HepG2 (cell line): Measurements from ENCODE around the gene PKNOX2. TPM values are rescaled to one million over a fixed set of nuclear protein-coding genes. Genes with fewer than 3 reads are reported as not detected.

ENCODE experiments used
- ATAC-seq: fragments of 200-7000 bp; cut with Tn5 transposase; 3 replicates; pipeline ENCODE4 v1.9.1; 2020; ENCODE audit warnings: mild to moderate bottlenecking, moderate library complexity
- BruUV-seq: library from RNA; stranded (reverse); fragments of 400-500 nt; replicated peaks from 2 replicates; lab custom pipeline; 2021; lab: Mats Ljungman, UMichigan
- CTCF ChIA-PET: fragments of 300-600 bp; formaldehyde crosslinking; extraction: SDS; loops from one replicate; lab custom pipeline; 2021; ENCODE audit warnings: low total read pairs, inconsistent platforms, low intra/inter-chr PET ratio; lab: Yijun Ruan, JAX
- POLR2A ChIA-PET: fragments of 350-600 bp; sonication (Branson Sonifier 250); formaldehyde crosslinking; loops from one replicate; lab custom pipeline; 2020; ENCODE audit warnings: antibody characterized with exemption, inconsistent platforms; lab: Yijun Ruan, JAX
- DNase-seq: peaks from one replicate; pipeline ENCODE4 v3.0.0-alpha.2; 2015; ENCODE audit warnings: low spot score
- FAIRE-seq: peaks from 3 replicates; lab custom pipeline; 2011; peaks lifted over from hg19 to GRCh38; lab: Jason Lieb, UNC
- H2AFZ ChIP-seq: one replicate; pipeline ENCODE4 v1.6.1; 2011; ENCODE audit warnings: low read length, inconsistent platforms
- H3K27ac ChIP-seq: fragments of 300-600 bp; 3 replicates; pipeline ENCODE4 v1.8.0; 2011; ENCODE audit warnings: mixed run types, mild to moderate bottlenecking, mixed read lengths, low read length, inconsistent platforms; ENCODE audit not compliant: insufficient read depth; ENCODE audit errors: extremely low read length
- H3K27me3 ChIP-seq, 2 experiments: fragments of 200-600 bp in 1 of 2; 2 replicates in 1 of 2; 3 replicates in 1 of 2; pipeline versions ENCODE4 v1.6.0 to v1.8.0; 2011; ENCODE audit warnings: low read length in 2 of 2, mild to moderate bottlenecking in 2 of 2, moderate library complexity in 2 of 2, inconsistent platforms in 1 of 2; ENCODE audit not compliant: insufficient read depth in 2 of 2, control insufficient read depth in 1 of 2
- H3K36me3 ChIP-seq, 2 experiments: fragments of 200-600 bp in 1 of 2; replicated peaks in 1 of 2; 2 replicates in 1 of 2; 3 replicates in 1 of 2; pipeline versions ENCODE4 v1.5.1 to v1.8.0; 2011; ENCODE audit warnings: low read length in 2 of 2, inconsistent platforms in 1 of 2; ENCODE audit not compliant: insufficient read depth in 2 of 2, control insufficient read depth in 1 of 2
- H3K4me1 ChIP-seq: 2 replicates; pipeline ENCODE4 v1.5.1; 2012; ENCODE audit warnings: low read length, inconsistent platforms; ENCODE audit not compliant: insufficient read depth
- H3K4me2 ChIP-seq: 2 replicates; pipeline ENCODE4 v1.6.0; 2011; ENCODE audit warnings: low read depth, low read length, inconsistent platforms
- H3K4me3 ChIP-seq, 3 experiments: fragments of 200-600 bp in 1 of 3; sonication (generic), shearing (Covaris generic) in 1 of 3; replicated peaks in 1 of 3; 2 replicates each; pipeline ENCODE4 v1.5.1; 2011 to 2016; ENCODE audit warnings: low read length in 3 of 3, inconsistent platforms in 2 of 3, low read depth in 2 of 3, mild to moderate bottlenecking in 2 of 3, control low read depth in 1 of 3, mixed read lengths in 1 of 3; ENCODE audit not compliant: insufficient read depth in 1 of 3
- H3K79me2 ChIP-seq: one replicate; pipeline ENCODE4 v1.6.1; 2011; ENCODE audit warnings: low read length, inconsistent platforms; ENCODE audit not compliant: insufficient read depth
- H3K9ac ChIP-seq: 2 replicates; pipeline ENCODE4 v1.6.0; 2011; ENCODE audit warnings: mild to moderate bottlenecking, low read depth, low read length, inconsistent platforms; ENCODE audit not compliant: insufficient read depth
- H3K9me3 ChIP-seq: 2 replicates; pipeline ENCODE4 v1.5.1; 2012; ENCODE audit warnings: mild to moderate bottlenecking, low read length
- H4K20me1 ChIP-seq: 2 replicates; pipeline ENCODE4 v1.6.0; 2011; ENCODE audit warnings: inconsistent platforms, mild to moderate bottlenecking, low read length, moderate library complexity; ENCODE audit not compliant: insufficient read depth
- ARNT2 ChIP-seq: sonication (generic); formaldehyde crosslinking; IDR thresholded peaks from 2 replicates; pipeline ENCODE4 v1.8.0; 2022; ENCODE audit warnings: mild to moderate bottlenecking, low read depth, missing genetic modification reagents, moderate library complexity
- ATF4 ChIP-seq, 2 experiments: fragments of 450-650 bp in 1 of 2; sonication (generic) in 1 of 2; formaldehyde crosslinking; IDR thresholded peaks; 2 replicates each; pipeline versions ENCODE4 v1.5.0 to v1.8.0; 2020 to 2022; ENCODE audit warnings: mild to moderate bottlenecking in 1 of 2, missing genetic modification reagents in 1 of 2
- HNF1B ChIP-seq: sonication (generic); formaldehyde crosslinking; IDR thresholded peaks from 2 replicates; pipeline ENCODE4 v1.5.1; 2020; ENCODE audit warnings: mild to moderate bottlenecking, moderate library complexity, missing genetic modification reagents
- MLX ChIP-seq: IDR thresholded peaks from 2 replicates; pipeline ENCODE4 v1.6.1; 2016
- NR2F1 ChIP-seq, 2 experiments: fragments of 450-650 bp in 1 of 2; formaldehyde crosslinking in 1 of 2; IDR thresholded peaks; 2 replicates each; pipeline versions ENCODE4 v1.5.0 to v1.6.1; 2016 to 2020; ENCODE audit warnings: mild to moderate bottlenecking in 1 of 2, missing compliant biosample characterization in 1 of 2, missing genetic modification reagents in 1 of 2, moderate library complexity in 1 of 2
- SIX4 ChIP-seq: sonication (generic); formaldehyde crosslinking; IDR thresholded peaks from 2 replicates; pipeline ENCODE4 v1.4.0; 2020; ENCODE audit warnings: missing genetic modification reagents
- SMAD1 ChIP-seq: sonication (generic); formaldehyde crosslinking; IDR thresholded peaks from 2 replicates; pipeline ENCODE4 v1.4.0; 2020; ENCODE audit warnings: missing genetic modification reagents, low read depth, mild to moderate bottlenecking, borderline replicate concordance
- SMARCC2 ChIP-seq: fragments of 450-650 bp; IDR thresholded peaks from 2 replicates; pipeline ENCODE4 v1.6.1; 2017; ENCODE audit warnings: antibody characterized with exemption, mild to moderate bottlenecking
- ZFP1 ChIP-seq: IDR thresholded peaks from 2 replicates; pipeline ENCODE4 v1.6.1; 2016
- ZNF138 ChIP-seq: sonication (generic); formaldehyde crosslinking; IDR thresholded peaks from 2 replicates; pipeline ENCODE4 v1.5.0; 2020; ENCODE audit warnings: mild to moderate bottlenecking, low read depth, missing genetic modification reagents
- ZNF713 ChIP-seq: sonication (generic); formaldehyde crosslinking; IDR thresholded peaks from 2 replicates; pipeline ENCODE4 v1.4.0; 2020; ENCODE audit warnings: mild to moderate bottlenecking, missing genetic modification reagents
- ZNF773 ChIP-seq: sonication (generic); formaldehyde crosslinking; IDR thresholded peaks from 2 replicates; pipeline ENCODE4 v1.4.0; 2020; ENCODE audit warnings: missing genetic modification reagents, borderline replicate concordance
- WGBS: methylation state at CpG from one replicate; pipeline ENCODE4 v1.1.6; 2017; ENCODE audit warnings: low lambda C conversion rate; 5-methylcytosine and 5-hydroxymethylcytosine counted together
- in situ Hi-C: cut with HindIII; loops from 2 replicates; pipeline ENCODE4 v1.10.0; 2017; ENCODE audit warnings: low pct_unique_long_range_greater_than_20kb; ENCODE audit not compliant: extremely low pct_ligation_motif_present
- intact Hi-C: fragments of 100-400 bp; cut with micrococcal nuclease; formaldehyde crosslinking; loops from one replicate; pipeline ENCODE4 v1.10.0; 2022; ENCODE audit not compliant: unreplicated experiment
- polyA plus RNA-seq, 8 experiments: library from polyadenylated mRNA; depleted of rRNA in 3 of 8; stranded (reverse) in 7 of 8; unstranded in 1 of 8; fragments of >200 nt; fragmentation: Illumina TruSeq in 4 of 8; extraction: Trizol in 4 of 8; gene quantifications; 2 replicates each; pipeline versions ENCODE4 v1.2.1 to v1.2.3, GENCODE V29; 2011 to 2016; ENCODE audit warnings: low read depth in 4 of 8, missing spikeins in 1 of 8, mixed read lengths in 1 of 8; ENCODE audit not compliant: insufficient read depth in 1 of 8
- total RNA-seq, 5 experiments: library from RNA; depleted of rRNA; stranded (reverse); fragments of >200 nt; fragmentation: Illumina TruSeq; extraction: Trizol; gene quantifications; 2 replicates each; pipeline ENCODE4 v1.2.3, GENCODE V29; 2016; ENCODE audit warnings: low read depth in 1 of 5

PKNOX2 gene
- total and polyA plus RNA-seq, 2 of the 13 experiments (the other 11 are each of a cell fraction or from before 2014, with no cell fraction given) = not detected

- no peak overlapping the region for H3K27ac ChIP-seq
- ATAC-seq (no peak), DNase-seq (no peak), FAIRE-seq (no peak)
- no peak overlapping the region for H3K9ac ChIP-seq
- H3K79me2 ChIP-seq = no peaks in the 10 kb centered on the region
- H3K9me3 ChIP-seq = no peaks in the 10 kb centered on the region
- BruUV-seq = no TSS peak
- ChIA-PET POLR2A (no interaction called here), CTCF (no interaction called here)
- H3K4me2 ChIP-seq = no peak overlapping the region
- H3K27me3 ChIP-seq = 0 out of 5 replicates have a peak, but pooled peaks cover 0 to 4% of the 10 kb centered on the region in 2 experiments
- intact Hi-C loops (no loop called here), in situ Hi-C loops (no loop called here)
- no peaks in the 10 kb centered on the region for H3K36me3 ChIP-seq
- no peak overlapping the region for H2AFZ ChIP-seq
- H3K4me3 ChIP-seq = no peak overlapping the region
- TF ChIP-seq SIX4 (no peak), ZNF138 (CRISPR knock-in tag) (no peak), ZFP1 (CRISPR knock-in tag) (no peak), SMAD1 (CRISPR knock-in tag) (no peak), ARNT2 (CRISPR knock-in tag) (no peak), ZNF773 (CRISPR knock-in tag) (no peak), ZNF713 (CRISPR knock-in tag) (no peak), MLX (no peak)
- peaks cover 7% of the 10 kb centered on the region; the same call in 1 of the 2 replicates for H3K4me1 ChIP-seq
- WGBS = 4% methylated on average over 5 of the region's 5 CpGs
- H4K20me1 ChIP-seq = no peaks in the 10 kb centered on the region
These were observed 301.1 kb downstream of the PKNOX2 start for GRCh38 chr11:125465701-125466100.

GRCh38 chr11:125468025-125468424 is 303.5 kb downstream of the PKNOX2 start:
- 0 out of 5 replicates have a peak, but pooled peaks cover 0 to 4% of the 10 kb centered on the region in 2 experiments for H3K27me3 ChIP-seq
- H3K36me3 ChIP-seq = no peaks in the 10 kb centered on the region
- no peaks in the 10 kb centered on the region for H4K20me1 ChIP-seq
- in situ Hi-C loops = no loop called here
- ATAC-seq (no peak), FAIRE-seq (no peak), DNase-seq (no peak)
- H3K27ac ChIP-seq = no peak overlapping the region
- H3K4me1 ChIP-seq = peaks cover 7% of the 10 kb centered on the region; the same call in 1 of the 2 replicates
- BruUV-seq = no TSS peak
- intact Hi-C loops = no loop called here
- no peak overlapping the region for H3K4me2 ChIP-seq
- H2AFZ ChIP-seq = no peak overlapping the region
- ChIA-PET CTCF (no interaction called here), POLR2A (no interaction called here)
- H3K79me2 ChIP-seq = no peaks in the 10 kb centered on the region
- no peak overlapping the region for H3K9ac ChIP-seq
- H3K4me3 ChIP-seq = no peak overlapping the region
- no peaks in the 10 kb centered on the region for H3K9me3 ChIP-seq
- TF ChIP-seq NR2F1 (CRISPR knock-in tag; IDR thresholded peaks at IDR 0.05) = no peak
- peak in 1 of 2 experiments; percentile 75; a peak in 2 of 4 replicates for TF ChIP-seq ATF4 (CRISPR knock-in tag; IDR thresholded peaks at IDR 0.05)
- TF ChIP-seq SMARCC2 = no peak
- no peak for TF ChIP-seq HNF1B (CRISPR knock-in tag)
